Stomach (tissue), 9 donors: ENCODE measurements around the gene TRABD2B. TPM values are rescaled to one million over a fixed set of nuclear protein-coding genes. Genes with fewer than 3 reads are reported as not detected.

Experiments used
- DNase-seq, 2 donors: peaks; one replicate each; pipeline versions ENCODE4 v3.0.0 to v3.0.0-alpha.2; 2013 to 2019
- H3K27ac ChIP-seq, 5 donors: fragments of 200-600 bp in 4 of 5; sonication (generic) in 4 of 5; one replicate each; pipeline ENCODE4 v1.5.1; 2013 to 2019; ENCODE audit warnings: mild to moderate bottlenecking in 1 of 5, moderate library complexity in 1 of 5
- H3K27me3 ChIP-seq, 3 donors: fragments of 200-600 bp; sonication (generic); one replicate each; pipeline ENCODE4 v1.5.1; 2017 to 2019; ENCODE audit warnings: mixed run types in 1 of 3
- H3K36me3 ChIP-seq, 4 donors: fragments of 200-600 bp; sonication (generic); 1 replicate in 3 of 4; 2 replicates in 1 of 4; pipeline ENCODE4 v1.5.1; 2016 to 2019
- H3K4me1 ChIP-seq, 4 donors: fragments of 200-600 bp; sonication (generic); one replicate each; pipeline ENCODE4 v1.5.1; 2016 to 2019
- H3K4me3 ChIP-seq, 4 donors: fragments of 200-600 bp; sonication (generic) in 3 of 4; one replicate each; pipeline ENCODE4 v1.5.1; 2016 to 2019; ENCODE audit warnings: mild to moderate bottlenecking in 1 of 4
- H3K9me3 ChIP-seq, 4 donors: fragments of 200-600 bp; sonication (generic); one replicate each; pipeline ENCODE4 v1.5.1; 2016 to 2019
- CTCF ChIP-seq, 7 experiments: fragments of 450-650 bp in 4 of 7; fragments of 200-600 bp in 3 of 7; sonication (generic) in 3 of 7; IDR thresholded peaks; one replicate each; pipeline ENCODE4 v1.5.1; 2016 to 2019; ENCODE audit warnings: antibody characterized with exemption in 7 of 7, control low read depth in 2 of 7, mild to moderate bottlenecking in 1 of 7
- EP300 ChIP-seq: sonication (generic); formaldehyde crosslinking; IDR thresholded peaks from one replicate; pipeline ENCODE4 v1.6.1; 2017; ENCODE audit warnings: antibody characterized with exemption
- POLR2A ChIP-seq, 4 donors: fragments of 450-650 bp; IDR thresholded peaks; one replicate each; pipeline ENCODE4 v1.6.1; 2016; ENCODE audit warnings: antibody characterized with exemption in 4 of 4, control low read depth in 2 of 4, mild to moderate bottlenecking in 1 of 4, moderate library complexity in 1 of 4
- POLR2AphosphoS5 ChIP-seq, 3 donors: sonication (generic); formaldehyde crosslinking; IDR thresholded peaks; one replicate each; pipeline ENCODE4 v1.6.1; 2016; ENCODE audit warnings: antibody characterized with exemption in 3 of 3
- WGBS, 5 donors: extraction: QIAGEN DNeasy Blood & Tissue Kit in 3 of 5; methylation state at CpG; one replicate each; pipeline versions ENCODE4 v1.1.5 to v1.1.7; 2013 to 2018; 5-methylcytosine and 5-hydroxymethylcytosine counted together
- intact Hi-C: fragments of 100-400 bp; cut with DNase I; formaldehyde crosslinking; loops from one replicate; pipeline ENCODE4 v1.15.1; 2023; ENCODE audit warnings: low total_unique reads
- polyA plus RNA-seq, 3 donors: library from polyadenylated mRNA; stranded (reverse); fragments of 200-250 nt; gene quantifications; one replicate each; pipeline ENCODE4 v1.2.3, GENCODE V29; 2013
- total RNA-seq, 5 donors: library from RNA; depleted of rRNA; stranded (reverse); fragments of >200 nt; gene quantifications; one replicate each; pipeline versions ENCODE4 v1.1.0 to v1.2.3, GENCODE V29; 2014 to 2016
- donor health status: healthy with polysubstance abuse.
- donor health status: Bipolar disorder and iron deficiency.
- donor health status: healthy.

Gene TRABD2B
- total and polyA plus RNA-seq, 8 donors, result 0.31 to 2.0 (median 0.93) TPM; not detected in 1

- intact Hi-C loops, result no loop called here
- H3K4me1 ChIP-seq, result no peaks in the 10 kb centered on the region
- TF ChIP-seq CTCF (IDR thresholded peaks at IDR 0.05) (no peak), POLR2A (IDR thresholded peaks at IDR 0.05) (no peak), EP300 (no peak), POLR2AphosphoS5 (IDR thresholded peaks at IDR 0.05) (no peak)
Observed at GRCh38 chr1:48013270-48013669, 16.1 kb upstream of the TRABD2B start.

DNA sequence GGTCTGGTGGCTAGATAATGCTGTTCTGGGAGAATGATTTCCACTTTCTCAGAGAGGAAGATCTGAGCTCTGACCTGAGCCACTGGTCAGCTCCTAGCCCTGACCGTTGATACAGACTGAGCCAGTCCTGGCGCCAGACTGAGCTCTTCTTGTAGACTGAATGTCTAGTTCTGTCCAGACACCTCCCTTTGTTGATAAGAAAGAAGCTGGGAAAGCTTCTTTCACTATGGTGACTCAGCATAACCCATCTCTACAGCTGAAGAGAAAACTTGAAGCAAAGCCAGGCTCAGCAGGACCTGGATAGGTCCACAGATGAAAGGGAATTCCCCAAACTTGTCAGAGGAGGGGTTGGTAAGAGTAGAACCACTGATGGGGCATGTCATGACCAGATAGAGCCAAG, 9.9 kb upstream of the TRABD2B start:
- no peak for DNase-seq
- Histone ChIP-seq H3K27me3 (no peaks in the 10 kb centered on the region), H3K27ac (no peak overlapping the region), H3K36me3 (no peaks in the 10 kb centered on the region), H3K4me1 (no peaks in the 10 kb centered on the region), H3K4me3 (no peak overlapping the region), H3K9me3 (no peaks in the 10 kb centered on the region)
- TF ChIP-seq POLR2AphosphoS5 (IDR thresholded peaks at IDR 0.05), result no peak
- no peak for TF ChIP-seq CTCF (IDR thresholded peaks at IDR 0.05)
- TF ChIP-seq POLR2A (IDR thresholded peaks at IDR 0.05), result no peak
- TF ChIP-seq EP300, result no peak
- intact Hi-C loops, result no loop called here
- 56 to 73% (median 64%) methylated on average over 2 of the region's 2 CpGs for WGBS, 5 donors

More at GRCh38 chr1:48013270-48013669, 16.1 kb upstream of the TRABD2B start:
- H3K36me3 ChIP-seq, result no peaks in the 10 kb centered on the region
- H3K4me3 ChIP-seq, result no peak overlapping the region
- H3K27me3 ChIP-seq, result peaks cover 0 to 5% (median 0%) of the 10 kb centered on the region in 3 donors
- no peaks in the 10 kb centered on the region for H3K9me3 ChIP-seq
- no peak overlapping the region for H3K27ac ChIP-seq
- DNase-seq, result no peak

DNA sequence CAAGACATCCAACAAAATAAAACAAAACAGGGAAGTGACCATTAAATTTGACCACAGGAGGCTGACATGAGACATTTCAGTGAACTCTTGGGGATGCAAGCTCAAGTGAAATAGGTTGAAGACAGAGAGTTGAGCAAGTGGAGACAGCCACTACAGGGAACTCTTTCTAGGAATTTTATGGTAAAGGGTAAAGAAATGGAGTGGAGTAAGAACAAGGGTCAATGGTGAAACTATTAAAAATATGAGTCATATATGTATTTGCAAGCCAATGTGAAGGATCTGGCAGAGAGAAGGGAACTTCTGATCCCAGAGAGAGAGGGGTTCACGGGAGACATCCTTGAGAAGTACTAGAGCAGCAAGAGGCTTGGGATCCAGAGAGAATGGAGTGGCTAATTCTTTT, 9.1 kb upstream of the TRABD2B start:
- WGBS, 5 donors, result 79 to 100% (median 81%) methylated on average over 1 of the region's 1 CpG
- Histone ChIP-seq H3K4me1 (no peaks in the 10 kb centered on the region), H3K27me3 (peaks cover 0 to 5% (median 0%) of the 10 kb centered on the region in 3 donors), H3K4me3 (no peak overlapping the region), H3K36me3 (no peaks in the 10 kb centered on the region), H3K9me3 (no peaks in the 10 kb centered on the region), H3K27ac (no peak overlapping the region)
- TF ChIP-seq EP300 (no peak), CTCF (IDR thresholded peaks at IDR 0.05) (no peak), POLR2A (IDR thresholded peaks at IDR 0.05) (no peak), POLR2AphosphoS5 (IDR thresholded peaks at IDR 0.05) (no peak)
- intact Hi-C loops, result no loop called here
- DNase-seq, result no peak

DNA sequence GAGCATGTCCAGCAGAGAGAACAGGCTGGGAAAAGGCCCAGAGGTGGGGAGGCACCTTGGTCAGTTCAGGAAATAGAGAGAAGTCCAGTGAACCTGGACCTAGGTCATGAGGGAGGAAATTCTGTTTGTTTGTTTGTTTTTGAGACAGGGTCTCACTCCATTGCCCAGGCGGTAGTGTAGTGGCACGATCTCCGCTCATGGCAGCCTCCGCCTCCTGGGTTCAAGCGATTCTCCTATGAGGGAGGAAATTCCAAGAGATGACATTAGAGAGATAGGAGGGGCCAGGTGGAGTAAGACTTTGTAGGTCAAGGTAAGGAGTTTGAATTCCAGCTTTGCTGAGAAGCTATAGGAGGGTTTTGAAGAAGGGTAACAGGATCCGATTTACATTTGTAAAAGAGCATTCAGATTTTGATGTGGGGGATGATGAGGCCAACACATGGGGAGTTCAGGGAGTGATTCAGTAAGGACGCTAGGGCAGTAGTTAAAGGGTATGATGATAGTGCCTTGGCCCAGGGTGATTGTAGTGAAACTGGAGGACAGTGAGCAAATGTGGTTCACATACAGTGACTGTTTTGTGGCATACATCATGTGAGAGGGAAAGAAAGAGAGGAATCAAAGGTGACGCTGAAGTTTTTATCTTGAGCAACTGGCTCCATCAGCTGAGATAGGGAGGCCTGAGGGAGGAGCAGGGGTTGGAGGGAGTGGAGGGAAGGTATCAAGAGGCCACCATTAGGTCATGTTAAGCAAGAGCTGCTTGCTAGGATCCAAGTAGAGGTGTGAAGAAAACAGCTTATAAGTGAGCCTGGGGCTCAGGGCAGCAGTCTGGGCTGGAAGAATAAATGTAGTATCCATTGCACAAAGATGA, 8.3 kb upstream of the TRABD2B start:
- DNase-seq, result no peak
- Histone ChIP-seq H3K4me3 (no peak overlapping the region), H3K27ac (no peak overlapping the region), H3K27me3 (peaks cover 0 to 13% (median 0%) of the 10 kb centered on the region in 3 donors), H3K9me3 (no peaks in the 10 kb centered on the region), H3K4me1 (no peaks in the 10 kb centered on the region), H3K36me3 (no peaks in the 10 kb centered on the region)
- WGBS, 5 donors, result 86 to 92% (median 90%) methylated on average over 8 of the region's 8 CpGs
- intact Hi-C loops, result no loop called here
- TF ChIP-seq CTCF (IDR thresholded peaks at IDR 0.05), result no peak
- TF ChIP-seq EP300, result no peak
- no peak for TF ChIP-seq POLR2A (IDR thresholded peaks at IDR 0.05)
